ENCODE data around the gene RAVER1. TPM values are rescaled to one million over a fixed set of nuclear protein-coding genes. Genes with fewer than 3 reads are reported as not detected.

The RAVER1 gene
- total and polyA plus RNA-seq, 2 donors (not counting 1 experiment from before 2014, with no cell fraction given) = 21.0 to 62.7 TPM

GRCh38 chr19:10284960-10285278, 48.4 kb downstream of the RAVER1 start:
- Histone ChIP-seq H3K36me3 (replicated peaks in 1 of 2; ENCODE audit: control extremely low read depth in 1 of 2, control insufficient read depth in 1 of 2, extremely low read depth in 1 of 2, insufficient read depth in 2 of 2, low read length in 1 of 2) (peaks cover 2 to 33% of the 10 kb centered on the region in 2 experiments), H3K4me3 (ENCODE audit: control extremely low read depth in 1 of 5, extremely low read depth in 1 of 5, insufficient read depth in 1 of 5, low read depth in 2 of 5, low read length in 4 of 5) (no peak overlapping the region), H2AFZ (ENCODE audit: insufficient read depth, low read depth, low read length, poor library complexity, severe bottlenecking) (no peak overlapping the region), H3K79me2 (ENCODE audit: control insufficient read depth, insufficient read depth, low read length) (no peaks in the 10 kb centered on the region), H3K4me1 (ENCODE audit: control insufficient read depth in 2 of 2, insufficient read depth in 2 of 2, low read length in 2 of 2) (peaks cover 40 to 41% of the 10 kb centered on the region in 2 donors), H3K9me3 (ENCODE audit: control extremely low read depth in 1 of 3, control insufficient read depth in 2 of 3, insufficient read depth in 1 of 3, low read length in 2 of 3) (peaks cover 0 to 28% (median 0%) of the 10 kb centered on the region in 3 donors), H4K20me1 (ENCODE audit: control insufficient read depth, insufficient read depth, low read length, poor library complexity, severe bottlenecking) (peaks cover 1% of the 10 kb centered on the region), H3K4me2 (replicated peaks; ENCODE audit: low read depth, low read length, poor library complexity, severe bottlenecking) (no peak overlapping the region), H3K27ac (ENCODE audit: low read length in 2 of 2) (no peak overlapping the region), H3K27me3 (replicated peaks in 1 of 4; ENCODE audit: control extremely low read depth in 1 of 4, control insufficient read depth in 3 of 4, insufficient read depth in 4 of 4, low read length in 3 of 4) (peaks cover 0 to 31% (median 20%) of the 10 kb centered on the region in 4 experiments), H3K9ac (ENCODE audit: low read length) (no peak overlapping the region)
- TF ChIP-seq CTCF (IDR thresholded peaks at IDR 0.05) (no peak), EZH2 (IDR thresholded peaks at IDR 0.05; ENCODE audit: borderline replicate concordance, insufficient read depth, low read depth, low read length, poor library complexity, severe bottlenecking) (no peak)
- WGBS (ENCODE audit: insufficient coverage) = 97% methylated on average over 13 of the region's 13 CpGs
- Mint-ChIP-seq H3K4me3 (no peak overlapping the region), H3K4me1 (peaks cover 40% of the 10 kb centered on the region), H3K9me3 (ENCODE audit: insufficient read depth) (no peaks in the 10 kb centered on the region), H3K27me3 (peaks cover 6% of the 10 kb centered on the region), H3K27ac (no peak overlapping the region)
- ATAC-seq (ENCODE audit: low read depth) (no peak), DNase-seq (peak; percentile 36)
- intact Hi-C loops (cut with micrococcal nuclease) = no loop called here
- ChIA-PET CTCF (interaction anchor here (1.2 to 8.5 kb wide), 2 partner anchors 13 to 126 kb away, joined by 3 to 116 read pairs; partner anchors contain the start of gene ICAM1), POLR2A (no interaction called here)

GRCh38 chr19:10284065-10284959, 49.0 kb downstream of the RAVER1 start:
- H3K27me3 ChIP-seq (replicated peaks in 1 of 4; ENCODE audit: control extremely low read depth in 1 of 4, control insufficient read depth in 3 of 4, insufficient read depth in 4 of 4, low read length in 3 of 4) = peaks cover 0 to 27% (median 18%) of the 10 kb centered on the region in 4 experiments
- peaks cover 6% of the 10 kb centered on the region for H3K27me3 Mint-ChIP-seq

More at GRCh38 chr19:10284065-10284959, 49.0 kb downstream of the RAVER1 start:
- Mint-ChIP-seq H3K4me1 (peaks cover 38% of the 10 kb centered on the region), H3K27ac (no peak overlapping the region), H3K4me3 (no peak overlapping the region), H3K9me3 (ENCODE audit: insufficient read depth) (no peaks in the 10 kb centered on the region)
- no peaks in the 10 kb centered on the region for H3K79me2 ChIP-seq (ENCODE audit: control insufficient read depth, insufficient read depth, low read length)
- POLR2A ChIA-PET = no interaction called here
- TF ChIP-seq CTCF (IDR thresholded peaks at IDR 0.05) (no peak), EZH2 (IDR thresholded peaks at IDR 0.05; ENCODE audit: borderline replicate concordance, insufficient read depth, low read depth, low read length, poor library complexity, severe bottlenecking) (no peak)
- no peak overlapping the region for H3K4me3 ChIP-seq (ENCODE audit: control extremely low read depth in 1 of 5, extremely low read depth in 1 of 5, insufficient read depth in 1 of 5, low read depth in 2 of 5, low read length in 4 of 5)
- H3K4me2 ChIP-seq (replicated peaks; ENCODE audit: low read depth, low read length, poor library complexity, severe bottlenecking) = no peak overlapping the region
- H3K9me3 ChIP-seq (ENCODE audit: control extremely low read depth in 1 of 3, control insufficient read depth in 2 of 3, insufficient read depth in 1 of 3, low read length in 2 of 3) = peaks cover 0 to 26% (median 0%) of the 10 kb centered on the region in 3 donors
- H4K20me1 ChIP-seq (ENCODE audit: control insufficient read depth, insufficient read depth, low read length, poor library complexity, severe bottlenecking) = no peaks in the 10 kb centered on the region
- no peak overlapping the region for H3K9ac ChIP-seq (ENCODE audit: low read length)
- no peak overlapping the region for H2AFZ ChIP-seq (ENCODE audit: insufficient read depth, low read depth, low read length, poor library complexity, severe bottlenecking)
- H3K27ac ChIP-seq (ENCODE audit: low read length in 2 of 2) = no peak overlapping the region
- intact Hi-C loops (cut with micrococcal nuclease) = no loop called here
- H3K36me3 ChIP-seq (replicated peaks in 1 of 2; ENCODE audit: control extremely low read depth in 1 of 2, control insufficient read depth in 1 of 2, extremely low read depth in 1 of 2, insufficient read depth in 2 of 2, low read length in 1 of 2) = peaks cover 2 to 33% of the 10 kb centered on the region in 2 experiments
- CTCF ChIA-PET = interaction anchor here (0.6 to 8.5 kb wide), 3 partner anchors 12 to 1291 kb away, joined by 3 to 116 read pairs (median 3); partner anchors contain the start of gene ICAM1
- ATAC-seq (ENCODE audit: low read depth) (no peak), DNase-seq (peak; percentile 32)
- H3K4me1 ChIP-seq (ENCODE audit: control insufficient read depth in 2 of 2, insufficient read depth in 2 of 2, low read length in 2 of 2) = peaks cover 37 to 39% of the 10 kb centered on the region in 2 donors
- WGBS (ENCODE audit: insufficient coverage) = 96% methylated on average over 34 of the region's 34 CpGs
